HCT116 (cell line): Measurements from ENCODE around the gene PARD6G. TPM values are rescaled to one million over a fixed set of nuclear protein-coding genes. Genes with fewer than 3 reads are reported as not detected.

ENCODE experiments used
- ATAC-seq: fragments of 200-7000 bp; cut with Tn5 transposase; 2 replicates; pipeline ENCODE4 v1.9.1; 2020; ENCODE audit warnings: mild to moderate bottlenecking, moderate library complexity
- BruUV-seq: library from RNA; stranded (reverse); fragments of 400-500 nt; replicated peaks from 2 replicates; lab custom pipeline; 2021; lab: Mats Ljungman, UMichigan
- CTCF ChIA-PET: fragments of 300-600 bp; sonication (Branson Sonifier 250); formaldehyde crosslinking; loops from one replicate; lab custom pipeline; 2021; ENCODE audit warnings: antibody characterized with exemption; lab: Charles Lee
- POLR2A ChIA-PET: fragments of 300-600, 350-600 bp; sonication (Branson Sonifier 250); formaldehyde crosslinking; loops from one replicate; lab custom pipeline; 2021; ENCODE audit warnings: antibody characterized with exemption; lab: Charles Lee
- RAD21 ChIA-PET, 2 experiments: fragments of 300-600 bp; sonication (Branson Sonifier 250); formaldehyde crosslinking; loops; one replicate each; lab custom pipeline; 2023; ENCODE audit warnings: low total read pairs in 2 of 2; ENCODE audit not compliant: uncharacterized antibody in 2 of 2, unreplicated experiment in 2 of 2, low non-redundant PET in 1 of 2; lab: Charles Lee
- DNase-seq: peaks from one replicate; pipeline ENCODE4 v3.0.0-alpha.2; 2010; ENCODE audit warnings: low read depth, low spot score
- H2AFZ ChIP-seq: fragments of 200-600 bp; shearing (Covaris generic), sonication (generic); 2 replicates; pipeline ENCODE4 v1.6.1; 2017; ENCODE audit warnings: low read depth, mixed run types, mixed read lengths, antibody characterized with exemption, low read length; ENCODE audit not compliant: poor library complexity, severe bottlenecking
- H3K27ac ChIP-seq: 2 replicates; pipeline ENCODE4 v1.5.1; 2012; ENCODE audit warnings: low read depth, low read length
- H3K27me3 ChIP-seq: fragments of 200-600 bp; sonication (generic); 2 replicates; pipeline ENCODE4 v1.6.1; 2016; ENCODE audit warnings: mixed run types, low read length, mixed read lengths; ENCODE audit not compliant: insufficient read depth
- H3K36me3 ChIP-seq, 2 experiments: fragments of 200-500 bp in 1 of 2; fragments of 200-600 bp in 1 of 2; sonication (Bioruptor generic) in 1 of 2; sonication (generic) in 1 of 2; 2 replicates each; pipeline versions ENCODE4 v1.5.1 to v1.6.1; 2014 to 2016; ENCODE audit warnings: low read length in 2 of 2, inconsistent platforms in 1 of 2, mixed read lengths in 1 of 2, mixed run types in 1 of 2; ENCODE audit not compliant: insufficient read depth in 2 of 2, control insufficient read depth in 1 of 2
- H3K4me1 ChIP-seq, 2 experiments: fragments of 200-600 bp in 1 of 2; sonication (generic) in 1 of 2; 2 replicates each; pipeline versions ENCODE4 v1.5.1 to v1.6.1; 2012 to 2017; ENCODE audit warnings: low read length in 2 of 2, inconsistent platforms in 1 of 2, mild to moderate bottlenecking in 1 of 2, mixed read lengths in 1 of 2, mixed run types in 1 of 2, moderate library complexity in 1 of 2; ENCODE audit not compliant: insufficient read depth in 2 of 2, control insufficient read depth in 1 of 2
- H3K4me2 ChIP-seq: fragments of 200-600 bp; sonication (generic); 2 replicates; pipeline ENCODE4 v1.6.1; 2017; ENCODE audit warnings: mixed run types, low read length, mixed read lengths
- H3K4me3 ChIP-seq, 2 experiments: fragments of 200-600 bp in 1 of 2; sonication (generic) in 1 of 2; replicated peaks in 1 of 2; 2 replicates each; pipeline ENCODE4 v1.5.1; 2011 to 2016; ENCODE audit warnings: low read length in 2 of 2, control low read depth in 1 of 2, low read depth in 1 of 2, mild to moderate bottlenecking in 1 of 2, mixed read lengths in 1 of 2, mixed run types in 1 of 2
- H3K79me2 ChIP-seq: fragments of 200-600 bp; sonication (generic); 2 replicates; pipeline ENCODE4 v1.6.1; 2017; ENCODE audit warnings: mild to moderate bottlenecking, mixed run types, low read length, moderate library complexity, mixed read lengths; ENCODE audit not compliant: insufficient read depth
- H3K9ac ChIP-seq: fragments of 200-600 bp; sonication (generic); 2 replicates; pipeline ENCODE4 v1.6.1; 2016; ENCODE audit warnings: low read length, mixed read lengths
- H3K9me2 ChIP-seq: fragments of 200-600 bp; sonication (generic), shearing (Covaris generic); 2 replicates; pipeline ENCODE4 v1.6.1; 2017; ENCODE audit warnings: mixed run types, mild to moderate bottlenecking, moderate library complexity; ENCODE audit not compliant: insufficient read depth
- H3K9me3 ChIP-seq, 2 experiments: fragments of 200-500 bp in 1 of 2; fragments of 200-600 bp in 1 of 2; sonication (Bioruptor generic) in 1 of 2; sonication (generic) in 1 of 2; 2 replicates each; pipeline ENCODE4 v1.6.1; 2014 to 2017; ENCODE audit warnings: low read length in 2 of 2, mixed read lengths in 2 of 2, inconsistent platforms in 1 of 2, low read depth in 1 of 2, mild to moderate bottlenecking in 1 of 2, mixed run types in 1 of 2, moderate library complexity in 1 of 2; ENCODE audit not compliant: control insufficient read depth in 1 of 2, insufficient read depth in 1 of 2
- H4K20me1 ChIP-seq: fragments of 200-600 bp; sonication (generic), shearing (Covaris generic); 2 replicates; pipeline ENCODE4 v1.6.1; 2017; ENCODE audit warnings: mixed run types, mild to moderate bottlenecking, moderate library complexity; ENCODE audit not compliant: insufficient read depth
- CBX3 ChIP-seq: IDR thresholded peaks from 2 replicates; pipeline ENCODE4 v1.6.1; 2012; ENCODE audit warnings: low read depth
- CEBPB ChIP-seq: IDR thresholded peaks from 2 replicates; pipeline ENCODE4 v1.6.1; 2012; ENCODE audit warnings: low read depth
- EGR1 ChIP-seq: IDR thresholded peaks from 2 replicates; pipeline ENCODE4 v1.6.1; 2012; ENCODE audit warnings: low read depth
- ELF1 ChIP-seq: IDR thresholded peaks from 2 replicates; pipeline ENCODE4 v1.6.1; 2012; ENCODE audit warnings: low read depth, borderline replicate concordance
- EZH2 ChIP-seq: fragments of 200-600 bp; sonication (generic); IDR thresholded peaks from 2 replicates; pipeline ENCODE4 v1.6.1; 2017; ENCODE audit warnings: antibody characterized with exemption, mixed run types
- EZH2phosphoT487 ChIP-seq: fragments of 200-600 bp; IDR thresholded peaks from 2 replicates; pipeline ENCODE4 v1.6.1; 2018; ENCODE audit warnings: antibody characterized with exemption, borderline replicate concordance
- FOSL1 ChIP-seq: IDR thresholded peaks from 2 replicates; pipeline ENCODE4 v1.6.1; 2012; ENCODE audit warnings: low read depth
- JUND ChIP-seq: IDR thresholded peaks from 2 replicates; pipeline ENCODE4 v1.6.1; 2012
- POLR2AphosphoS5 ChIP-seq: IDR thresholded peaks from 2 replicates; pipeline ENCODE4 v1.6.1; 2011; ENCODE audit warnings: mild to moderate bottlenecking, low read depth, low read length, moderate library complexity
- RAD21 ChIP-seq: IDR thresholded peaks from 2 replicates; pipeline ENCODE4 v1.6.1; 2012; ENCODE audit warnings: low read depth, mild to moderate bottlenecking
- SIN3A ChIP-seq: IDR thresholded peaks from 2 replicates; pipeline ENCODE4 v1.6.1; 2012; ENCODE audit warnings: low read depth
- SP1 ChIP-seq: IDR thresholded peaks from 2 replicates; pipeline ENCODE4 v1.6.1; 2012; ENCODE audit warnings: low read depth
- SRF ChIP-seq: IDR thresholded peaks from 2 replicates; pipeline ENCODE4 v1.6.1; 2012; ENCODE audit warnings: low read depth
- YY1 ChIP-seq: IDR thresholded peaks from 2 replicates; pipeline ENCODE4 v1.6.1; 2011; ENCODE audit warnings: low read length, low read depth, moderate library complexity, mild to moderate bottlenecking; ENCODE audit not compliant: insufficient replicate concordance; ENCODE audit errors: extremely low read depth
- ZNF274 ChIP-seq: fragments of 200-500 bp; sonication (Bioruptor generic); IDR thresholded peaks from 2 replicates; pipeline ENCODE4 v1.6.1; 2014; ENCODE audit warnings: mild to moderate bottlenecking, low read depth, low read length, inconsistent platforms
- intact Hi-C: fragments of 100-400 bp; cut with micrococcal nuclease; formaldehyde crosslinking; loops from 2 replicates; pipeline ENCODE4 v1.10.0; 2022
- total RNA-seq: library from RNA; stranded (reverse); gene quantifications from one replicate; pipeline ENCODE4 v1.2.1, GENCODE V29; 2021; ENCODE audit not compliant: unreplicated experiment
- TF ChIP-seq, protein P1 (sequence below): IDR thresholded peaks from 2 replicates; pipeline ENCODE4 v1.6.1; 2012

PARD6G gene
- total RNA-seq, 1 experiment from 2014 or later = 12.8 TPM

DNA sequence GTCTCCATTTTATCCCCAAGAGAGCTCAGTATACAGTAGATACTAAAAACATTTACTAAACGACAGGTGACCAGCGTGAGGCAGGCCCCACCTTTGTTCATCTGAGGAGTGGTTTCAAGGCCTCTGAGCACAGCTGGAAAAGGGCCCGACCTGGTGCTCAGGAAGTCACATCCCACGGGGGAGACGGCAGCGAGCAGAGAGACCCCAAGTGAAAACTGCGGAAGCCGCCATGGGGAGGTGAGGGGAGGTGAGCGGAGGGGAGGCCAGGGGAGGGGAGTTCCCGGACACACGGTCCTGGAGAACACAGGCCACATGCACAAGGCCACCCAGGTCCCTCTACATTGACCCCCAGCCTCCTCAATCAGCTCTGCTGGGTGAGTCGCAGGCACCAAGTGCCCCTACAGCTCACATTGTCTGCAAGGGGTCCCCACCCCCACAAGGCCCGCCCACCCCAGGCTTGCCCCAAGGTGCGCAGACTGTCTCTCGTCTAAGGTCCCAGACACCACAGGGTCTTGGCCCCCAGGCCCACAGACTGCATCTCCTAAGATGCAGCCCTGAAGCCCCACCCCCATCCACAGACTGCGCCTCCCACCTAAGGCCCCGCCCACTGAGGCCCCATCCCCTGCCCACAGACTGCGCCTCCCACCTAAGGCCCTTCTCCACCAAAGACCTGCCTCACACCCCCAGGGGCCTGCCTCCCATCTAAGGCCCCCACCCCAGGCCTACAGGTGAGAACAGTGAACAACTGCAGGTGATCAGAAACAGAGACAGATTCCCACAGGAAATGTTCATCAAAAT lies 19.1 kb downstream of the PARD6G start:
- RAD21 ChIA-PET = no interaction called here
- BruUV-seq = no TSS peak
- CTCF ChIA-PET = no interaction called here

DNA sequence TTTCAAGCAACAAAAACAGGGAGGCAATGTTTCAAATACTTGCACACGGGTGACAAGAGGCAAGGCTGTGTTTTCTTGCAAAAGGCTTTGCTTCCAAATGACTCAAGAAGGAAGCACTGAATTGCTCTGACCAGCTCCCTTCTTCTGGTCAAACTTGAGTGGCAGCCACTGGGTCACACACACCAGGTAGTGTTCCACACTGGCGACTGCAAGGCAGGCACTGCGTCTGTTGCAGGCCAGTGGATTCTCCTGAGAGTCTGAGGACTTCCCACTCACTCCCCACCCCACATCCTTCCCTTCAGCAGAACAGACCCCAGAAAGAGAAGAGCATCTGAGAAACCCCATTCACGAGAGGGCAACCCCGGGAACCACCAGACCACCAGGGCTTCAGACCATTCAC lies 19.8 kb downstream of the PARD6G start:
- no peak for ATAC-seq
- RAD21 ChIA-PET = no interaction called here
- DNase-seq = no peak
- H2AFZ ChIP-seq = no peak overlapping the region
- H3K9me2 ChIP-seq = no peaks in the 10 kb centered on the region
- no peak overlapping the region for H3K4me2 ChIP-seq
- TF ChIP-seq ZNF274 (no peak), CEBPB (no peak), CBX3 (no peak), JUND (no peak), FOSL1 (no peak), RAD21 (no peak), SRF (no peak), EGR1 (no peak), ELF1 (no peak), EZH2 (no peak), POLR2AphosphoS5 (no peak)
- TF ChIP-seq, protein P1, sequence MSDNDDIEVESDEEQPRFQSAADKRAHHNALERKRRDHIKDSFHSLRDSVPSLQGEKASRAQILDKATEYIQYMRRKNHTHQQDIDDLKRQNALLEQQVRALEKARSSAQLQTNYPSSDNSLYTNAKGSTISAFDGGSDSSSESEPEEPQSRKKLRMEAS = no peak
- no peaks in the 10 kb centered on the region for H3K4me1 ChIP-seq
- H3K4me3 ChIP-seq = no peak overlapping the region
- no TSS peak for BruUV-seq
- intact Hi-C loops = no loop called here
- no peak overlapping the region for H3K9ac ChIP-seq
- H3K27me3 ChIP-seq = no peaks in the 10 kb centered on the region
- H3K27ac ChIP-seq = no peak overlapping the region
- no peaks in the 10 kb centered on the region for H3K36me3 ChIP-seq
- H3K79me2 ChIP-seq = no peaks in the 10 kb centered on the region
- POLR2A ChIA-PET = no interaction called here
- H4K20me1 ChIP-seq = no peaks in the 10 kb centered on the region
- H3K9me3 ChIP-seq = no peaks in the 10 kb centered on the region
- CTCF ChIA-PET = no interaction called here

More for the DNA sequence above, 19.1 kb downstream of the PARD6G start:
- ATAC-seq = 0 out of 2 replicates have a peak, but pooled peaks have one; percentile 34
- no peak for DNase-seq
- Histone ChIP-seq H3K27me3 (no peaks in the 10 kb centered on the region), H3K27ac (no peak overlapping the region), H3K36me3 (no peaks in the 10 kb centered on the region), H3K9me3 (no peaks in the 10 kb centered on the region), H3K9ac (no peak overlapping the region), H2AFZ (no peak overlapping the region), H4K20me1 (no peaks in the 10 kb centered on the region), H3K4me2 (no peak overlapping the region), H3K79me2 (no peaks in the 10 kb centered on the region), H3K4me1 (no peaks in the 10 kb centered on the region), H3K4me3 (no peak overlapping the region), H3K9me2 (no peaks in the 10 kb centered on the region)
- TF ChIP-seq SP1 (no peak), YY1 (no peak), ELF1 (no peak), RAD21 (no peak), SIN3A (no peak), FOSL1 (no peak), EGR1 (no peak), ZNF274 (no peak), CEBPB (no peak), EZH2phosphoT487 (no peak), JUND (no peak)
- intact Hi-C loops = no loop called here
- POLR2A ChIA-PET = no interaction called here
